Measurements from ENCODE around the gene FLT1.

- TF ChIP-seq CTCF (IDR thresholded peaks at IDR 0.05; ENCODE audit: insufficient read depth, low read length) (no peak), GABPA (IDR thresholded peaks at IDR 0.05; ENCODE audit: low read depth) (no peak), REST (IDR thresholded peaks at IDR 0.05; ENCODE audit: insufficient replicate concordance, low read depth) (no peak), POLR2AphosphoS5 (IDR thresholded peaks at IDR 0.05; ENCODE audit: low read depth) (no peak), SPI1 (IDR thresholded peaks at IDR 0.05; ENCODE audit: borderline replicate concordance, low read depth) (no peak)
These were observed 17.8 kb downstream of the FLT1 start for GRCh38 chr13:28476919-28477708.

Measured in HL-60 (cell line).